ENCODE data around the gene PRPF19. TPM values are rescaled to one million over a fixed set of nuclear protein-coding genes. Genes with fewer than 3 reads are reported as not detected.
A peak's percentile ranks its signal among the peaks of the same experiment; 100 is the strongest.

Gene PRPF19
- total RNA-seq, 1 donor from 2014 or later, result 94.9 TPM

- ATAC-seq, result no peak
Measured at GRCh38 chr11:60937144-60937527, 30.8 kb upstream of the PRPF19 start.

- no peak for ATAC-seq
Measured at GRCh38 chr11:60936467-60937143, 30.2 kb upstream of the PRPF19 start.

- peak; percentile 39 for ATAC-seq
Measured at GRCh38 chr11:60935676-60936442, 29.5 kb upstream of the PRPF19 start.

- ATAC-seq, result no peak
Measured at GRCh38 chr11:60934790-60935605, 28.6 kb upstream of the PRPF19 start.

GRCh38 chr11:60934124-60934789, 27.9 kb upstream of the PRPF19 start:
- no peak for ATAC-seq

GRCh38 chr11:60933416-60934123, 27.2 kb upstream of the PRPF19 start:
- ATAC-seq, result no peak

GRCh38 chr11:60932605-60933356, 26.4 kb upstream of the PRPF19 start:
- peak; percentile 14 for ATAC-seq

- peak; percentile 22 for ATAC-seq
Measured at GRCh38 chr11:60931917-60932316, 25.5 kb upstream of the PRPF19 start.

- no peak for ATAC-seq
Measured at GRCh38 chr11:60930394-60930793, 24.0 kb upstream of the PRPF19 start.

GRCh38 chr11:60929764-60930163, 23.4 kb upstream of the PRPF19 start:
- ATAC-seq, result no peak

GRCh38 chr11:60928563-60929001, 22.2 kb upstream of the PRPF19 start:
- no peak for ATAC-seq

- peak; percentile 30 for ATAC-seq
Measured at GRCh38 chr11:60927600-60927999, 21.2 kb upstream of the PRPF19 start.

- ATAC-seq, result no peak
Measured at GRCh38 chr11:60927061-60927592, 20.7 kb upstream of the PRPF19 start.

- no peak for ATAC-seq
Measured at GRCh38 chr11:60926500-60926899, 20.1 kb upstream of the PRPF19 start.

GRCh38 chr11:60925868-60926267, 19.5 kb upstream of the PRPF19 start:
- peak; percentile 10 for ATAC-seq

GRCh38 chr11:60924906-60925853, 18.8 kb upstream of the PRPF19 start:
- peak; percentile 4 for ATAC-seq

- peak; percentile 62 for ATAC-seq
Measured at GRCh38 chr11:60924110-60924905, 17.9 kb upstream of the PRPF19 start, which contains the start of gene TMEM132A. Gene TMEM132A (plus strand): TSS chr11:60924460. CDS start chr11:60924634, 174 bp downstream.

- peak; percentile 1 for ATAC-seq
Measured at GRCh38 chr11:60923800-60924109, 17.4 kb upstream of the PRPF19 start.

- no peak for ATAC-seq
Measured at GRCh38 chr11:60923326-60923725, 16.9 kb upstream of the PRPF19 start.
